Glomerular endothelial cell (primary cell): ENCODE results near the gene CACNA1B. TPM values are rescaled to one million over a fixed set of nuclear protein-coding genes. Genes with fewer than 3 reads are reported as not detected.

Experiments
- DNase-seq: peaks from one replicate; pipeline ENCODE4 v3.0.0-alpha.2; 2011; ENCODE audit warnings: low read depth, low spot score; ENCODE audit errors: extremely low read depth
- total RNA-seq: library from RNA; depleted of rRNA; stranded (reverse); fragments of >200 nt; gene quantifications from 2 replicates; pipeline ENCODE4 v1.2.3, GENCODE V29; 2015

The CACNA1B gene
- total RNA-seq, 1 donor from 2014 or later: 0.41 TPM

GRCh38 chr9:137978262-137978714 is 100.7 kb downstream of the CACNA1B start:
- DNase-seq: no peak

GRCh38 chr9:137982200-137982599 is 104.6 kb downstream of the CACNA1B start:
- no peak for DNase-seq

DNA sequence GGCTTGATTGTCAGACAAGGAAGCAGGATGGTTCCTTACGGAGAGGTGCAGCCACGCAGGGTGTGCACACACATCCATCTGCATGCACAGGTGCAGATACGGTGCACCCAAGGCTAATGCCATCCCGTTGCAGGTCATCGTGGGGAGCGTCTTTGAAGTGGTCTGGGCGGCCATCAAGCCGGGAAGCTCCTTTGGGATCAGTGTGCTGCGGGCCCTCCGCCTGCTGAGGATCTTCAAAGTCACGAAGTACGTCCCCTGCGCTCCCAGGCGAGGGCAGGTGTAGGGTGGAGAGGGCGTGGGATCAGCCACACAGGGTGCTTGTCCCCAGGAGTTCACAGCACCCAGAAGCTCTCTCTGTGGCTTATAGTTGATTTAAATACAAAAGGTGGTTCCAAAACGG is 106.4 kb downstream of the CACNA1B start:
- no peak for DNase-seq

GRCh38 chr9:137984520-137985257 is 107.1 kb downstream of the CACNA1B start:
- no peak for DNase-seq

DNA sequence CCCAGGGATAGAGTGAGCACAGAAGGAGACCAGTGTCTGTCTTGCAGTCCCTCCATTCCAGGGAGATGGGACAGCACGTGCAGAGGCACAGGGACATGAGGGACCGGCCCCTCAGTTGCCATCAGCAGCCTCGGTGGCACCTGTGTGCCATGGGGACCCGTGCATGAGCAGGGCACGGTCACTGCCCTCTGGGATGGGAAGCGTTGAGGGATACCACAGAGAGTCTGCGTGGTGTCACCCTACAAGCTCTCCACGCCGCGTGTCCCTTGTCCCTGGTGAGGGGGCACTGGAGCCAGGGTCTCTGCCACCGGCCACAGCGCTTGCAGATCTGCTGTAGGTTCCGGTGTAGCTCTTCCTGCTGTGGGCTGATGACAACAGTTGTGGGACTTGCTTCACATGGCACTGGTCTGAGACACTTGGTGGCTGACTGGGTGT is 108.1 kb downstream of the CACNA1B start:
- DNase-seq: no peak

GRCh38 chr9:137986268-137987099 is 108.9 kb downstream of the CACNA1B start:
- DNase-seq: no peak

- no peak for DNase-seq
Observed at GRCh38 chr9:137987244-137988030, 109.9 kb downstream of the CACNA1B start.

DNA sequence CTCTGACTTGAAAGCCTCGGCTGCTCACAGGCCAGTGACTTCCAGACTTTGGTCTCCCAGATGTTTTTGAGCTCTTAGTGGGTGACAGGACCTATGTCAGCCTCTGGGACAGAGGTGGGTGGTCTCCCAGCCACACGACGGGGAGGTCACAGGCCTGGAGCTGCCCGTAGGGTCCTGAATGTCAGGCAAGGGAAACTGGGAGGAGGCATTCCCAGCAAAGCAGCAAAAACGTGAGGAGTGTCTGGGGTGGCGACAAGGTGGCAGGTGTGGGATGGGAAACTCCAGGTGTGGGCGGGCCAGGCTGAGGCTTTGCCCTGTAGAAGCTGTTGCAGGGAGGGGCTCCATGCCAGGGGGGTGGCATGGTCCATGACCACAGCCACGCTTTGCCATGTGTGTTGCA is 110.5 kb downstream of the CACNA1B start:
- no peak for DNase-seq

DNA sequence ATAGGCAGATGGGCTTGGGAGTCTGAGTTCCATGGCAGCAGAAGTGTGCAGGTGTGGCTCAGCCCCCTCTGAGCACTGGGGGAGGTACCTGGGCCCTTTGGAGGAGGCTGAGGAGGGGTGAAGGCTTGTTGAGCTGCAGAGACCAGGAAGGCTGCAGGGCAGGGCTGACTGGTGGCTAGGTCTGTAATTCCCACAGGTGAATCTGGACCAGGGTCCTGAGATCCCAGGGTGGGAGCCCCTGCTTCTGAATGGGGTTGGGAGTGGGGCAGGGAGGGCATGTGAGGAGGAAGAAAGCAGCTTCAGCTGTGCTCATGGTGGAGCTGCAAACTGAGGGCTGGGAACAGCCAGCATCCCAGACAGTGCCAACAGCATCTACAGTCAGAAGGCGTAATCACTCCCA is 111.1 kb downstream of the CACNA1B start:
- no peak for DNase-seq

DNA sequence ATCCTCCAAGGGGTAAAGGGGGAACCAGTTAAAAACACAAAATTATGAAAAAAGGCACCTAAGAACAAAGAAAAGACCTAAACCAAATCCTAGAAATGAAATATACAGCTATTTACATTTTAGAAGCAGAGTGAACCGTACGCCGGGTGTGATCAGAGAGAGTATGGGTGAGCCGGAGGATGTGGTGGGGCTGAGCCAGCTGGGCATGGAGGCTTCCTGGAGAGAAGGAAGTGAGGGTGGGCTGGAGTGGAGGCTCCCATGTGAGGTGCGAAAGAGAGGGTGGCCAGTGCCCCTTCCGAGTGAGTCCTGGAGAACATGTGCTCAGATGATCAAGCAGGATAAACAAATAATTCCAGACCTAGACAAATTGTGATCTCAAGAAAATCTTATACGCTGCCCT is 111.6 kb downstream of the CACNA1B start:
- DNase-seq: no peak

DNA sequence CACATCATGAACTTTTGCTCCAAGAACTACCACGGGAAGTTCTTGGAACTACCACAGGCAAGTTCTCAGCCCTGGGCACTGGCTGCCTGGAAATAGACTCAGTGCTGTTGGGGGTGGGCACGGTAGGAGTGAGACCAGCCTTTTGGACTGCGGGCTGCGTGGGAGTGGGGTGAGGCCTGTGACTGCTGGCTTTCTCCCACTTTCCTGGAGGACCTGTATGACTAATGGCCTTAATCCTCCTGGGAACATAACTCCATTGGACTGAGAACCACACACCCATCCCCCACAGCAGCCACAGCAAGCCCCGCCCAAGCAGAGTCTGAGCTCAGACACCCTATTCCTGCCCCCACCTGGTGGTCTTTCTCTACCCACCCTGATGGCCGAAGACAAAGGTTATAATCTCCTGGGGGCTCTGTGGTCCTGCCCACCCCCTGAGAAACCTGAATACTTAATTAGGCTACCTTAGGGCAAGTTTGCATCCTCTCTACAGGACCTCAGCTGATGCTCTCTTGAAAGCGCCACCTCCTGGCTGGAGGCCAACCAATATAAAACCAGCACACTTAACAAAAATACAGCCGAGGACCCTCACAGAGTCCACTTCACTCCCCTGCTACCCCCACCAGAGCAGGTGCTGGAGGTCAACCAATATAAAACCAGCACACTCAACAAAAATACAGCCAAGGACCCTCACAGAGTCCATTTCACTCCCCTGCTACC is 112.6 kb downstream of the CACNA1B start:
- no peak for DNase-seq

DNA sequence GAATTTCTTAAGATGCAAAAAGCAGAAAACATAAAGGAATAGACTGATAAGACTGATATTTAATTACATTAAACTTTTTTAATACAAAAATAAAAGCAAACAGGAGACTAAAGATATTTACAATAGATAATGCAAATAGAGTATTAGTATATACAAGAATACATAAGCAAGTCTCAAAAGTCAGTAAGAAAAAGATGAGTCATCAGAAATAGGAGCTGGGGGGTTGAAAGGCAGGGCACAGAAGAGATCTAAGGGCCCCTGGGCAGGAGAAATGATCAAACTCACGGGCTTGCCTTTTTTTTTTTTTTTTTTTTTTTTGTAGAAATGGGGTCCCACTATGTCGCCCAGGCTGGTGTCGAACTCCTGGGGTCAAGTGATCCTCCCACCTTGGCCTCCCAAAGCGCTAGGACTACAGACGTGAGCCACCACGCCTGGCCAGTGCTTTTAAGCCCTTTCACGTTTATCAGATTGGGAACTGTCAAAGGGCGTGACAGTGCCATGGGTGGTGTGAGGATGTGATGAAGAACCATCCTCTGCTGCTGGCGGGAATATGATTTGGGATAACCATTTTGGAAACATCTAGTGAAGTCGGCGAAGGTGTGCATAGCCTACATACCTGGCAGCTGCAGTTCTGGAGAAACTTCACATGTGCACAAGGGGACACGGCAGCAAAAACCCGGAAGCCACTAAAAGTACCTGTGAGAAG is 126.1 kb downstream of the CACNA1B start:
- no peak for DNase-seq

DNA sequence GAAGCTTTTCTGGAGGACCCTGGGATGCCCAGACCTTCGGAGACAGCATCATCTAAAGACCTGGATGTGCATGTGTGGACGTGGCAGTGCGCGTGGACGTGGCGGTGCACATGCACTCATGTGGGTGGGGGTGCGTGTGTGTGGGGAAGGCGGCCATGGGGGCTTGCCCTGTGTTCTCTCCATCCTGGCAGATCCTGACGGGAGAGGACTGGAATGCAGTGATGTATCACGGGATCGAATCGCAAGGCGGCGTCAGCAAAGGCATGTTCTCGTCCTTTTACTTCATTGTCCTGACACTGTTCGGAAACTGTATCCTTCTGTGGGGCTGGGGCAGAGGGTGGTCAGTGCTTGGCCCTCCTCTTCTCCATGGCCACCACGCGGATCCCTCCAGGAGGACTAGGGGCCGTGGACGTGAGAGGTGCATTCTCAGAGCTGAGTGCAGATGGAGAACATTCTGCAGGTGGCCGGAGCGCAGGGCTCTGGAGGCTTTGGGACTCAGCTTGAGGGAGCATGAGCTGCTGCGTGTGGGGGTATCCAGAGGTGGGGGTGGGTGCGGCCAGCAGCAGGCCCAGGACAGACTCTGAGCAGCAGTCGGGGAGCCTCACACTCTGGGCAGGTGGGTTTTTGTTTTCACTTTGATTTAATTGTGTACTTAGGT is 129.1 kb downstream of the CACNA1B start:
- no peak for DNase-seq

DNA sequence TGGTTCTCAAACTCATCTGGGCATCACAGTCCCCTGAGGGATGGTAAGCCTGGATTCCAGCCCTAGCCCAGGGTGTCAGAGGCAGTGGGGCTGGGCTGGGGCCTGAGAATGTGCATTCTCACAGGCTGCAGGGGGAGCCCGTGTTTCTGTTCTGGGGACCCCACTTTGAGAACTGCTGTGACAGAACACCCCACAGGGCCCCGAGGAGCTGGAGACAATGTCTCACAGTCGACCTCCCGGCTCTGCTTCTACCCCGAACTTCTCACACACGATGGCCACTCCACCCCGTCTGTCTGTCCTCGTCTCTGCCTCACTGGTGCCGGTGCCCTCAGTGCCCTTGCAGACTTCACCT is 130.0 kb downstream of the CACNA1B start:
- DNase-seq: no peak

DNA sequence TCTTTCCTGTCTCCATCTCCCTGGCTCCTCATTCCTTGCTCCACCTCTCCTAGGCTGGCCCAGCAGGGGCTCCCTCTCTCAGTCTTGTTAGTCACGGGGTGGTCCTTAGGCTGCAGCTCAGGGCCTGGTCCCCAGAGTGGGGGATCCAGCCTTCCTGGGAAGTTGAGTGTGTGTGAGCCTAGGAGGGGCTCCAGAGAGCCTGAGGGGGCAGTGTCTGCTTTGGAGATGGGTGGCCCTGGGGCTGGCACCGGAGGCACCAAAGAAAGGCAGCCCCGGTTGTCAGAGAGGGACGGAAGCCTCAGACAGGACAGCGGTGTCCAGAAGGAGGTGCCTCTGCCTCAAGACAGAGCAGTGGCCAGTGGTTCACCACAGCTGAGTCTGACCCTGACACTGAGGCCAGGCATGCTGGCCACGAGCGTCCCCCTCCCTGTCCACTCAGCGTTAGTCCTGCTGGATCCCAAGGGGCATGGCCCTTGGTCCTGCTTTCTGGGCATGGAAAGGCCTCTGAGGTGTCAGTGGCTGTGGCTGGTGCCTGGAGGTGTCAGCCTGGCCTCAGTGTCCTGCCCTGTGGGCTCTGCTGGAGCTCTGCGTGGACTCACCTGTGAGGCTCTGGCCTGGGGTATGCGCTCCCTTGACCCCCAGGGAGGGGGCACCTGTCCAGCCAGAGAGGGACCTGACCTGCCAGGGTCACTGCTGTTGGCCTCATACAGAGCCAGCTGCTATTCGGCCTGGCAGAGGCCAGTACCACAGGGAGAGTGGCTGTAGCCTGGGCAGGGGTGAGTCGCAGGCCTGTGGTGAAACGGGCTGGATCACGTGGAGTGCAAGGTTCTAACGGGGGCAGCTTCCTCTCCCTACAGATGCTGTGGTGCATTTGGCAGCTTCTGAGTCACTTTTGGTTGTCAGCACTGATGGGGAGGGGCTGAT is 130.6 kb downstream of the CACNA1B start:
- DNase-seq: no peak

DNA sequence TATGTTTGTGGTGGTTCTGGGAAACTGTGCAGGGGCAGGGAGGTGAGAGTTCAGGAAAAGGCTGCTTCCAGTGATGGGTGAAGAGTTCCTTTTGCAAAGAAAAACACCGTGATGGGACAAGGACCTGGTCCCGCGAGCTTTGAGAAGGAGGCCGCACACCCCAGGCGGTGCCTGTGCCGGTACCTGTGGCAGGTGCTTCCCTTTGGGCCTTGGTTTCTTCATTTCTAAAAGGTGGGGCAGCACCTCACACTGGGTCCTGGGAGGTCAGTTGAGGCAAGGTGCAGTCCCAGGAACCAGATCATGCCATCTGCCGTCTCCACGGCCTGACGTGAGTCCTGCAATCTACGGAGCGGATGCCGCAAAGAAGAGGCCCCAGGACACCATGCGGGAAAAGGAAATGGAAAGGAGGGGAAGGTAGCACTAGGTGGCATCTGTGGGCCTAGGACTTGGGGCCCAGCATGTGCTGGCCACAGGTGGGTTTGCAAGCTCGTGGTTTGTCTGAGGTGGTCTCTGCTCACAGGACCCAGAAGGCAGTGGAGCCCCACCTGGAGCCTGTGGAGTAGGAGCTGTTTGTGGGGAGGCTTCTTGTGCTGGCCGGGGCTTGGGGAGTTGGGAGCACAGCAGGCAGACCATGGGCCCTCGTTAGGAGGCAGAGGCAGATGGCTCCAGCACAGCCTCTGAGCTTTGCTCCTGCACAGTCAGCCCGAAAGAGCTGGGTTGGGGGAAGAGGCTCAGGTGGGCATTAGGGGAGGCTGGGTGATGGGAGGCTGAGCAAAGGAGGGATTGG is 131.6 kb downstream of the CACNA1B start:
- DNase-seq: no peak

GRCh38 chr9:138009803-138010690 is 132.5 kb downstream of the CACNA1B start:
- no peak for DNase-seq
